PC-9 (cell line): ENCODE data around the gene EHD4.

Source experiments
- EZH2 ChIP-seq: fragments of 200-600 bp; sonication (generic); IDR thresholded peaks from 2 replicates; pipeline ENCODE4 v1.8.0; 2017; ENCODE audit warnings: antibody characterized with exemption, low read depth
- TF ChIP-seq, protein P1 (sequence below): fragments of 200-600 bp; sonication (generic); conservative IDR thresholded peaks from 2 replicates; pipeline ENCODE4 v1.6.1; 2017; ENCODE audit warnings: mixed run types, antibody characterized with exemption, mild to moderate bottlenecking, moderate library complexity

DNA sequence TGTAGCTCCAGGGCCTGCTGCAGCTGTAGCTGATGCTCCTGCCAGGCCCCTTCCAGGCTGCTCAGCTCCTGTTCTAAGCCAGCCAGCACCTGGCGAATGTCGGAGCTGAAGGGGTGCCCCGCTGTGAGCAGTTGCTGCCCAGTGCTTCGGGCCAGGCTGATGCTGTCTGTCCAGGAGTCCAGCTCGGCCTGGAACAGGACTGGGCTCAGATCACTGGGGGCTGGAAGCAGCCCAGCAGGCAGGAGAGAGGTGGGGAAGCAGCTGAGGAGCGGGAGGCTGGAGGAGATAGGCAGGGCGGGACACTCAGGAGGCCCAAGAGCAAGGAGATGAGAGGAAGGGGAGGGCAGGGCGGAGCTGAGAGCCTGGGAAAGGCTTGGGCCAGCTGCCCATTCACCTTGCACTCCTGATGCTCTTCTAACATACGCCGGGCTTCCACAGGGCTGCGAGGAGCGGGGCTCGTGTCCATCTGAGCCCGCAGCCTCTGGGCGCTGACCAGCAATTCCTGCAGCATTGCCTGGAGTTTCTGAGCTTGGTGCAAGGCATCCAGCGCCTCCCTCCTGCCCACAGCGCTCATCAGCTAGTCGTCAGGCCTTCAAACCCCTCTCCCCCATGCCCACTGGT is 110.5 kb downstream of the EHD4 start:
- TF ChIP-seq, protein P1, sequence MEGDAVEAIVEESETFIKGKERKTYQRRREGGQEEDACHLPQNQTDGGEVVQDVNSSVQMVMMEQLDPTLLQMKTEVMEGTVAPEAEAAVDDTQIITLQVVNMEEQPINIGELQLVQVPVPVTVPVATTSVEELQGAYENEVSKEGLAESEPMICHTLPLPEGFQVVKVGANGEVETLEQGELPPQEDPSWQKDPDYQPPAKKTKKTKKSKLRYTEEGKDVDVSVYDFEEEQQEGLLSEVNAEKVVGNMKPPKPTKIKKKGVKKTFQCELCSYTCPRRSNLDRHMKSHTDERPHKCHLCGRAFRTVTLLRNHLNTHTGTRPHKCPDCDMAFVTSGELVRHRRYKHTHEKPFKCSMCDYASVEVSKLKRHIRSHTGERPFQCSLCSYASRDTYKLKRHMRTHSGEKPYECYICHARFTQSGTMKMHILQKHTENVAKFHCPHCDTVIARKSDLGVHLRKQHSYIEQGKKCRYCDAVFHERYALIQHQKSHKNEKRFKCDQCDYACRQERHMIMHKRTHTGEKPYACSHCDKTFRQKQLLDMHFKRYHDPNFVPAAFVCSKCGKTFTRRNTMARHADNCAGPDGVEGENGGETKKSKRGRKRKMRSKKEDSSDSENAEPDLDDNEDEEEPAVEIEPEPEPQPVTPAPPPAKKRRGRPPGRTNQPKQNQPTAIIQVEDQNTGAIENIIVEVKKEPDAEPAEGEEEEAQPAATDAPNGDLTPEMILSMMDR: no peak
- TF ChIP-seq EZH2: no peak
